Liver (tissue), 9 donors: Measurements from ENCODE around the gene EIF3I. TPM values are rescaled to one million over a fixed set of nuclear protein-coding genes. Genes with fewer than 3 reads are reported as not detected.

Source experiments
- DNase-seq: peaks from one replicate; pipeline ENCODE4 v3.0.0-alpha.2; 2017; ENCODE audit warnings: low spot score
- H3K27ac ChIP-seq, 2 donors: one replicate each; pipeline ENCODE4 v1.7.0; 2013; ENCODE audit warnings: inconsistent platforms in 2 of 2, low read length in 2 of 2, control low read depth in 1 of 2, low read depth in 1 of 2, mild to moderate bottlenecking in 1 of 2
- H3K27me3 ChIP-seq, 4 donors: one replicate each; pipeline versions ENCODE4 v1.6.1 to v1.7.0; 2013; ENCODE audit warnings: low read length in 3 of 4, inconsistent platforms in 1 of 4, mild to moderate bottlenecking in 1 of 4, moderate library complexity in 1 of 4; ENCODE audit not compliant: control insufficient read depth in 4 of 4, insufficient read depth in 4 of 4
- H3K36me3 ChIP-seq, 4 donors: one replicate each; pipeline versions ENCODE4 v1.6.1 to v1.7.0; 2013; ENCODE audit warnings: low read length in 3 of 4, mild to moderate bottlenecking in 3 of 4, low read depth in 1 of 4, moderate library complexity in 1 of 4; ENCODE audit not compliant: control insufficient read depth in 4 of 4, insufficient read depth in 3 of 4
- H3K4me1 ChIP-seq, 4 donors: one replicate each; pipeline versions ENCODE4 v1.6.1 to v1.7.0; 2013; ENCODE audit warnings: low read length in 3 of 4, mild to moderate bottlenecking in 3 of 4, moderate library complexity in 1 of 4; ENCODE audit not compliant: control insufficient read depth in 4 of 4, insufficient read depth in 4 of 4
- H3K4me3 ChIP-seq, 3 donors: one replicate each; pipeline versions ENCODE4 v1.6.1 to v1.7.0; 2013; ENCODE audit warnings: low read length in 3 of 3, control low read depth in 1 of 3, low read depth in 1 of 3, mild to moderate bottlenecking in 1 of 3
- H3K9ac ChIP-seq, 2 donors: one replicate each; pipeline ENCODE4 v1.7.0; 2013; ENCODE audit warnings: low read length in 2 of 2, mild to moderate bottlenecking in 2 of 2, moderate library complexity in 2 of 2, control low read depth in 1 of 2, low read depth in 1 of 2
- H3K9me3 ChIP-seq, 4 donors: one replicate each; pipeline versions ENCODE4 v1.6.1 to v1.7.0; 2013; ENCODE audit warnings: low read length in 3 of 4; ENCODE audit not compliant: control insufficient read depth in 4 of 4
- EGR1 ChIP-seq, 2 donors: IDR thresholded peaks; 2 replicates each; pipeline ENCODE4 v1.6.1; 2016 to 2018; ENCODE audit warnings: antibody characterized with exemption in 2 of 2, low read depth in 2 of 2
- FOXA1 ChIP-seq: IDR thresholded peaks from 2 replicates; pipeline ENCODE4 v1.6.1; 2016; ENCODE audit warnings: antibody characterized with exemption
- GABPA ChIP-seq, 2 donors: IDR thresholded peaks in 1 of 2; conservative IDR thresholded peaks in 1 of 2; 2 replicates each; pipeline ENCODE4 v1.6.1; 2016; ENCODE audit warnings: antibody characterized with exemption in 2 of 2, mild to moderate bottlenecking in 1 of 2, moderate library complexity in 1 of 2
- HNF4A ChIP-seq, 2 donors: conservative IDR thresholded peaks; 2 replicates each; pipeline ENCODE4 v1.6.1; 2016; ENCODE audit warnings: antibody characterized with exemption in 2 of 2, mild to moderate bottlenecking in 2 of 2
- JUND ChIP-seq, 2 donors: IDR thresholded peaks; 2 replicates each; pipeline ENCODE4 v1.6.1; 2016; ENCODE audit warnings: antibody characterized with exemption in 2 of 2
- NR2F2 ChIP-seq: IDR thresholded peaks from 2 replicates; pipeline ENCODE4 v1.6.1; 2016; ENCODE audit warnings: antibody characterized with exemption
- RAD21 ChIP-seq, 2 donors: IDR thresholded peaks; 2 replicates each; pipeline ENCODE4 v1.6.1; 2016; ENCODE audit warnings: antibody characterized with exemption in 2 of 2, mild to moderate bottlenecking in 2 of 2
- RXRA ChIP-seq, 2 donors: IDR thresholded peaks; 2 replicates each; pipeline ENCODE4 v1.6.1; 2017 to 2018; ENCODE audit warnings: antibody characterized with exemption in 2 of 2, mild to moderate bottlenecking in 1 of 2
- SP1 ChIP-seq: IDR thresholded peaks from 2 replicates; pipeline ENCODE4 v1.6.1; 2018; ENCODE audit warnings: antibody characterized with exemption, mild to moderate bottlenecking
- TAF1 ChIP-seq: conservative IDR thresholded peaks from 2 replicates; pipeline ENCODE4 v1.6.1; 2016; ENCODE audit warnings: antibody characterized with exemption, mild to moderate bottlenecking
- YY1 ChIP-seq: IDR thresholded peaks from 2 replicates; pipeline ENCODE4 v1.6.1; 2016; ENCODE audit warnings: antibody characterized with exemption, mild to moderate bottlenecking
- WGBS: extraction: QIAGEN DNeasy Blood & Tissue Kit; methylation state at CpG from one replicate; pipeline ENCODE4 v1.1.7; 2013; 5-methylcytosine and 5-hydroxymethylcytosine counted together
- polyA plus RNA-seq, 2 donors: library from polyadenylated mRNA; stranded (reverse) in 1 of 2; unstranded in 1 of 2; fragments of 200-250 nt in 1 of 2; fragments of >200 nt in 1 of 2; fragmentation: Nextera tagmentation in 1 of 2; extraction: Ambion mirVana in 1 of 2; gene quantifications; one replicate each; pipeline versions ENCODE4 v1.2.1 to v1.2.3, GENCODE V29; 2013 to 2015
- total RNA-seq, 2 donors: library from RNA; depleted of rRNA; stranded (reverse); fragments of >200 nt; gene quantifications; one replicate each; pipeline ENCODE4 v1.2.3, GENCODE V29; 2014
- TF ChIP-seq, protein P1 (sequence below): IDR thresholded peaks from 2 replicates; pipeline ENCODE4 v1.6.1; 2016; ENCODE audit warnings: antibody characterized with exemption
- TF ChIP-seq, protein P2 (sequence below): IDR thresholded peaks from 2 replicates; pipeline ENCODE4 v1.6.1; 2016; ENCODE audit warnings: antibody characterized with exemption, mild to moderate bottlenecking
- TF ChIP-seq, protein P3 (sequence below): IDR thresholded peaks from 2 replicates; pipeline ENCODE4 v1.6.1; 2016; ENCODE audit warnings: antibody characterized with exemption
- TF ChIP-seq, protein P4 (sequence below): IDR thresholded peaks from 2 replicates; pipeline ENCODE4 v1.6.1; 2016; ENCODE audit warnings: antibody characterized with exemption
- donor health status: healthy.
- donor health status: healthy.
- donor health status: healthy.
- donor health status: healthy.
- donor health status: healthy.

Gene EIF3I
- total and polyA plus RNA-seq, 4 donors: 75.0 to 114 (median 99.7) TPM

DNA sequence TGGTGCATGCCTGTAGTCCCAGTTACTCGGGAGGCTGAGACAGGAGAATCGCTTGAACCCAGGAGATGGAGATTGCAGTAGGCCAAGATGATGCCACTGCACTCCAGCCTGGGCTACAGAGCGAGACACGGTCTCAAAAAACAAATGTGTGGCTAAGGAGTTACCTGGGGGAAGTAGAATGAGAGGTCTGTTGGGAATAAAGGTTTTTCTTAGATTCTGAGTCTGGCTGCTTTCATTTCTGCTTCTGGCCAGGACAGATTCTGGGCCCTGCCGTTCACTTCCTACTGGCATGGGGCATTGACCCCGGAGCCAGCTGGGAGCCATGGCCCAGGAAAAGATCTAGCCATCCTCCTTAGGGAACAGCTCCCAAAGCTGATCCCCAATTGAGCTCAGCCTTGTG, 13.7 kb upstream of the EIF3I start:
- Histone ChIP-seq H3K27ac (no peak overlapping the region), H3K36me3 (no peaks in the 10 kb centered on the region)
- 75% methylated on average over 6 of the region's 6 CpGs for WGBS

DNA sequence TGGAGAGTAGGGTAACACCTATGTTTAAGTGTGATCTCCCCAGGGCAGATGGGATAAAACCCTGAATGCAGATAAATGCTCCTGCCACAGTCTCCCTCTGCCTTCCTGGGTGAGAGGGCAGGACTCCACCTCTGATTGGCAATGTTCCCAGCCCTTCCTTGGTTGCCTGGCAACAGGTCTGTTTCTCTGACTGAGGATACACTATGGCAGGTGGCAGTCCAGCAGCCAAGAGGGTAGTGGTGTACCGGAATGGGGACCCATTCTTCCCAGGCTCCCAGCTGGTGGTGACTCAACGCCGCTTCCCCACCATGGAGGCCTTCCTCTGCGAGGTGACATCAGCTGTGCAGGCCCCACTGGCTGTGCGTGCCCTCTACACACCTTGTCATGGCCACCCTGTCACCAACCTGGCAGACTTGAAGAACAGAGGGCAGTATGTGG, 13.3 kb upstream of the EIF3I start, which contains the start of gene DCDC2B:
Gene DCDC2B (plus strand): TSS at position 199 of the 438 bp plus-strand sequence. CDS start 5 bp downstream, at position 204.
- H3K9me3 ChIP-seq: no peaks in the 10 kb centered on the region
- no peak within 1 kb of the TSS for H3K9ac ChIP-seq
- 90% methylated on average over 5 of the region's 5 CpGs for WGBS
- peaks cover 3 to 15% (median 12%) of the 10 kb centered on the region in 4 donors for H3K4me1 ChIP-seq
- H3K27ac ChIP-seq: no peak within 1 kb of the TSS
- TF ChIP-seq HNF4A (conservative IDR thresholded peaks at IDR 0.05): no peak
- TF ChIP-seq, protein P1, sequence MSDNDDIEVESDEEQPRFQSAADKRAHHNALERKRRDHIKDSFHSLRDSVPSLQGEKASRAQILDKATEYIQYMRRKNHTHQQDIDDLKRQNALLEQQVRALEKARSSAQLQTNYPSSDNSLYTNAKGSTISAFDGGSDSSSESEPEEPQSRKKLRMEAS: no peak
- no peak for TF ChIP-seq JUND (IDR thresholded peaks at IDR 0.05)
- no peak for TF ChIP-seq FOXA1
- TF ChIP-seq, protein P2, sequence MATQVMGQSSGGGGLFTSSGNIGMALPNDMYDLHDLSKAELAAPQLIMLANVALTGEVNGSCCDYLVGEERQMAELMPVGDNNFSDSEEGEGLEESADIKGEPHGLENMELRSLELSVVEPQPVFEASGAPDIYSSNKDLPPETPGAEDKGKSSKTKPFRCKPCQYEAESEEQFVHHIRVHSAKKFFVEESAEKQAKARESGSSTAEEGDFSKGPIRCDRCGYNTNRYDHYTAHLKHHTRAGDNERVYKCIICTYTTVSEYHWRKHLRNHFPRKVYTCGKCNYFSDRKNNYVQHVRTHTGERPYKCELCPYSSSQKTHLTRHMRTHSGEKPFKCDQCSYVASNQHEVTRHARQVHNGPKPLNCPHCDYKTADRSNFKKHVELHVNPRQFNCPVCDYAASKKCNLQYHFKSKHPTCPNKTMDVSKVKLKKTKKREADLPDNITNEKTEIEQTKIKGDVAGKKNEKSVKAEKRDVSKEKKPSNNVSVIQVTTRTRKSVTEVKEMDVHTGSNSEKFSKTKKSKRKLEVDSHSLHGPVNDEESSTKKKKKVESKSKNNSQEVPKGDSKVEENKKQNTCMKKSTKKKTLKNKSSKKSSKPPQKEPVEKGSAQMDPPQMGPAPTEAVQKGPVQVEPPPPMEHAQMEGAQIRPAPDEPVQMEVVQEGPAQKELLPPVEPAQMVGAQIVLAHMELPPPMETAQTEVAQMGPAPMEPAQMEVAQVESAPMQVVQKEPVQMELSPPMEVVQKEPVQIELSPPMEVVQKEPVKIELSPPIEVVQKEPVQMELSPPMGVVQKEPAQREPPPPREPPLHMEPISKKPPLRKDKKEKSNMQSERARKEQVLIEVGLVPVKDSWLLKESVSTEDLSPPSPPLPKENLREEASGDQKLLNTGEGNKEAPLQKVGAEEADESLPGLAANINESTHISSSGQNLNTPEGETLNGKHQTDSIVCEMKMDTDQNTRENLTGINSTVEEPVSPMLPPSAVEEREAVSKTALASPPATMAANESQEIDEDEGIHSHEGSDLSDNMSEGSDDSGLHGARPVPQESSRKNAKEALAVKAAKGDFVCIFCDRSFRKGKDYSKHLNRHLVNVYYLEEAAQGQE: no peak
- no peak for TF ChIP-seq GABPA (IDR thresholded peaks at IDR 0.05 in 1 of 2, conservative IDR thresholded peaks at IDR 0.05 in 1 of 2)
- TF ChIP-seq EGR1 (IDR thresholded peaks at IDR 0.05; ENCODE audit: low read depth in 2 of 2): no peak
- TF ChIP-seq RAD21 (IDR thresholded peaks at IDR 0.05): no peak
- TF ChIP-seq SP1: no peak
- no peak for TF ChIP-seq RXRA (IDR thresholded peaks at IDR 0.05)
- no peak for TF ChIP-seq YY1
- no peak for TF ChIP-seq TAF1
- TF ChIP-seq, protein P3, sequence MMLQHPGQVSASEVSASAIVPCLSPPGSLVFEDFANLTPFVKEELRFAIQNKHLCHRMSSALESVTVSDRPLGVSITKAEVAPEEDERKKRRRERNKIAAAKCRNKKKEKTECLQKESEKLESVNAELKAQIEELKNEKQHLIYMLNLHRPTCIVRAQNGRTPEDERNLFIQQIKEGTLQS: no peak
- TF ChIP-seq, protein P4, sequence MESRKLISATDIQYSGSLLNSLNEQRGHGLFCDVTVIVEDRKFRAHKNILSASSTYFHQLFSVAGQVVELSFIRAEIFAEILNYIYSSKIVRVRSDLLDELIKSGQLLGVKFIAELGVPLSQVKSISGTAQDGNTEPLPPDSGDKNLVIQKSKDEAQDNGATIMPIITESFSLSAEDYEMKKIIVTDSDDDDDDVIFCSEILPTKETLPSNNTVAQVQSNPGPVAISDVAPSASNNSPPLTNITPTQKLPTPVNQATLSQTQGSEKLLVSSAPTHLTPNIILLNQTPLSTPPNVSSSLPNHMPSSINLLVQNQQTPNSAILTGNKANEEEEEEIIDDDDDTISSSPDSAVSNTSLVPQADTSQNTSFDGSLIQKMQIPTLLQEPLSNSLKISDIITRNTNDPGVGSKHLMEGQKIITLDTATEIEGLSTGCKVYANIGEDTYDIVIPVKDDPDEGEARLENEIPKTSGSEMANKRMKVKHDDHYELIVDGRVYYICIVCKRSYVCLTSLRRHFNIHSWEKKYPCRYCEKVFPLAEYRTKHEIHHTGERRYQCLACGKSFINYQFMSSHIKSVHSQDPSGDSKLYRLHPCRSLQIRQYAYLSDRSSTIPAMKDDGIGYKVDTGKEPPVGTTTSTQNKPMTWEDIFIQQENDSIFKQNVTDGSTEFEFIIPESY: no peak
- TF ChIP-seq NR2F2: no peak
- no peak within 1 kb of the TSS for H3K4me3 ChIP-seq
- peak; percentile 65 for DNase-seq
- H3K27me3 ChIP-seq: no peaks in the 10 kb centered on the region
- H3K36me3 ChIP-seq: no peaks in the 10 kb centered on the region

More for the DNA sequence above, 13.7 kb upstream of the EIF3I start:
- H3K9ac ChIP-seq: no peak overlapping the region
- no peak overlapping the region for H3K4me3 ChIP-seq
- H3K27me3 ChIP-seq: no peaks in the 10 kb centered on the region
- TF ChIP-seq, protein P3: no peak
- TF ChIP-seq NR2F2 (no peak), RXRA (IDR thresholded peaks at IDR 0.05) (peak in 1 of 2 donors; percentile 41)
- TF ChIP-seq, protein P1: no peak
- DNase-seq: no peak
- H3K9me3 ChIP-seq: no peaks in the 10 kb centered on the region
- peaks cover 3 to 15% (median 12%) of the 10 kb centered on the region in 4 donors for H3K4me1 ChIP-seq
